HepG2 (cell line): ENCODE measurements around the gene ZNF181. TPM values are rescaled to one million over a fixed set of nuclear protein-coding genes. Genes with fewer than 3 reads are reported as not detected.
A peak's percentile ranks its signal among the peaks of the same experiment; 100 is the strongest.

Experiments
- ARNT2 ChIP-seq: sonication (generic); formaldehyde crosslinking; IDR thresholded peaks from 2 replicates; pipeline ENCODE4 v1.8.0; 2022; ENCODE audit warnings: mild to moderate bottlenecking, low read depth, missing genetic modification reagents, moderate library complexity
- BRD4 ChIP-seq: sonication (generic); formaldehyde crosslinking; IDR thresholded peaks from 2 replicates; pipeline ENCODE4 v1.4.0; 2020; ENCODE audit warnings: missing genetic modification reagents
- CEBPB ChIP-seq: IDR thresholded peaks from 2 replicates; pipeline ENCODE4 v1.6.1; 2011; ENCODE audit warnings: low read depth, low read length, improper control_type of control experiment, borderline replicate concordance
- CEBPZ ChIP-seq: IDR thresholded peaks from 2 replicates; pipeline ENCODE4 v1.6.1; 2012; ENCODE audit warnings: low read length, improper control_type of control experiment
- CHD2 ChIP-seq: IDR thresholded peaks from 2 replicates; pipeline ENCODE4 v1.6.1; 2011; ENCODE audit warnings: low read depth, low read length, improper control_type of control experiment
- GTF2F1 ChIP-seq: fragments of 150-350 bp; IDR thresholded peaks from 2 replicates; pipeline ENCODE4 v1.6.1; 2014; ENCODE audit warnings: low read length
- HES4 ChIP-seq: sonication (generic); formaldehyde crosslinking; IDR thresholded peaks from 2 replicates; pipeline ENCODE4 v1.9.0; 2021; ENCODE audit warnings: mild to moderate bottlenecking, missing genetic modification reagents, borderline replicate concordance
- HMGXB3 ChIP-seq: sonication (generic); formaldehyde crosslinking; IDR thresholded peaks from 2 replicates; pipeline ENCODE4 v1.4.0; 2020; ENCODE audit warnings: missing genetic modification reagents, borderline replicate concordance
- HOXD1 ChIP-seq: sonication (generic); formaldehyde crosslinking; IDR thresholded peaks from 2 replicates; pipeline ENCODE4 v1.5.0; 2020; ENCODE audit warnings: missing genetic modification reagents
- KDM2A ChIP-seq: sonication (generic); formaldehyde crosslinking; IDR thresholded peaks from 2 replicates; pipeline ENCODE4 v1.4.0; 2020; ENCODE audit warnings: low read depth, missing genetic modification reagents, borderline replicate concordance
- PTBP1 ChIP-seq: fragments of 200-400 bp; formaldehyde crosslinking; IDR thresholded peaks from 2 replicates; pipeline ENCODE4 v1.6.1; 2018; ENCODE audit warnings: low read length, low read depth; ENCODE audit not compliant: poor library complexity, severe bottlenecking
- RBM22 ChIP-seq: fragments of 200-400 bp; formaldehyde crosslinking; optimal IDR thresholded peaks from 2 replicates; pipeline ENCODE3; 2017; ENCODE audit warnings: mild to moderate bottlenecking, low read length, moderate library complexity
- SNAI1 ChIP-seq: sonication (generic); formaldehyde crosslinking; IDR thresholded peaks from 2 replicates; pipeline ENCODE4 v1.5.0; 2020; ENCODE audit warnings: mild to moderate bottlenecking, missing genetic modification reagents, borderline replicate concordance
- TGIF2 ChIP-seq: IDR thresholded peaks from 2 replicates; pipeline ENCODE4 v1.6.1; 2016; ENCODE audit warnings: control low read depth, missing compliant biosample characterization
- ZBTB44 ChIP-seq: sonication (generic); formaldehyde crosslinking; IDR thresholded peaks from 2 replicates; pipeline ENCODE4 v1.4.0; 2020; ENCODE audit warnings: missing genetic modification reagents
- ZKSCAN1 ChIP-seq: fragments of 150-350 bp; IDR thresholded peaks from 2 replicates; pipeline ENCODE4 v1.6.1; 2014; ENCODE audit warnings: low read length
- ZSCAN12 ChIP-seq: sonication (generic); formaldehyde crosslinking; IDR thresholded peaks from 2 replicates; pipeline ENCODE4 v1.9.0; 2021; ENCODE audit warnings: mild to moderate bottlenecking, missing genetic modification reagents
- ZSCAN9 ChIP-seq: IDR thresholded peaks from 2 replicates; pipeline ENCODE4 v1.6.1; 2016; ENCODE audit warnings: borderline replicate concordance
- polyA plus RNA-seq, 8 experiments: library from polyadenylated mRNA; depleted of rRNA in 3 of 8; stranded (reverse) in 7 of 8; unstranded in 1 of 8; fragments of >200 nt; fragmentation: Illumina TruSeq in 4 of 8; extraction: Trizol in 4 of 8; gene quantifications; 2 replicates each; pipeline versions ENCODE4 v1.2.1 to v1.2.3, GENCODE V29; 2011 to 2016; ENCODE audit warnings: low read depth in 4 of 8, missing spikeins in 1 of 8, mixed read lengths in 1 of 8; ENCODE audit not compliant: insufficient read depth in 1 of 8
- total RNA-seq, 5 experiments: library from RNA; depleted of rRNA; stranded (reverse); fragments of >200 nt; fragmentation: Illumina TruSeq; extraction: Trizol; gene quantifications; 2 replicates each; pipeline ENCODE4 v1.2.3, GENCODE V29; 2016; ENCODE audit warnings: low read depth in 1 of 5
- TF ChIP-seq, protein P1 (sequence below): sonication (generic); formaldehyde crosslinking; IDR thresholded peaks from 2 replicates; pipeline ENCODE4 v1.5.1; 2020; ENCODE audit warnings: missing genetic modification reagents, mild to moderate bottlenecking, borderline replicate concordance
- TF ChIP-seq, protein P2 (sequence below): IDR thresholded peaks from 2 replicates; pipeline ENCODE4 v1.6.1; 2016; ENCODE audit warnings: missing compliant biosample characterization, missing genetic modification reagents, borderline replicate concordance

The ZNF181 gene
- total and polyA plus RNA-seq, 2 of the 13 experiments (the other 11 are each of a cell fraction or from before 2014, with no cell fraction given), result 10.6 to 15.5 TPM

- no peak for TF ChIP-seq ZBTB44
- no peak for TF ChIP-seq PTBP1
- no peak for TF ChIP-seq ARNT2 (CRISPR knock-in tag)
- peak; percentile 55; the same call in 1 of the 2 replicates for TF ChIP-seq BRD4
- no peak for TF ChIP-seq ZKSCAN1
- TF ChIP-seq, protein P1, sequence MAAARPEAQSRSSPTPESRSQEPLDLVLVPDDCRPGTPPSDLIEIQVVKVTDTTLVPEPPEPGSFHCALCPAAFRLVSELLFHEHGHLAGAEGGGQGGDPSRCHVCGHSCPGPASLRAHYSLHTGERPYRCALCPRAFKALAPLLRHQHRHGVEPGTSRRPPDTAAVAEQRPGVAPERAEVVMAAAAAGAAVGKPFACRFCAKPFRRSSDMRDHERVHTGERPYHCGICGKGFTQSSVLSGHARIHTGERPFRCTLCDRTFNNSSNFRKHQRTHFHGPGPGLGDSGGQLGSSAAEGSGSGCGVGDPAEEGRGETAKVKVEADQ (CRISPR knock-in tag), result no peak
- TF ChIP-seq ZSCAN9, result peak; percentile 47; the same call in 1 of the 2 replicates
- peak; percentile 92 for TF ChIP-seq TGIF2 (CRISPR knock-in tag)
- no peak for TF ChIP-seq KDM2A (CRISPR knock-in tag)
- no peak for TF ChIP-seq HMGXB3 (CRISPR knock-in tag)
- peak; percentile 31; the same call in 1 of the 2 replicates for TF ChIP-seq HOXD1 (CRISPR knock-in tag)
- no peak for TF ChIP-seq CEBPB
- TF ChIP-seq ZSCAN12 (CRISPR knock-in tag), result no peak
- TF ChIP-seq, protein P2, sequence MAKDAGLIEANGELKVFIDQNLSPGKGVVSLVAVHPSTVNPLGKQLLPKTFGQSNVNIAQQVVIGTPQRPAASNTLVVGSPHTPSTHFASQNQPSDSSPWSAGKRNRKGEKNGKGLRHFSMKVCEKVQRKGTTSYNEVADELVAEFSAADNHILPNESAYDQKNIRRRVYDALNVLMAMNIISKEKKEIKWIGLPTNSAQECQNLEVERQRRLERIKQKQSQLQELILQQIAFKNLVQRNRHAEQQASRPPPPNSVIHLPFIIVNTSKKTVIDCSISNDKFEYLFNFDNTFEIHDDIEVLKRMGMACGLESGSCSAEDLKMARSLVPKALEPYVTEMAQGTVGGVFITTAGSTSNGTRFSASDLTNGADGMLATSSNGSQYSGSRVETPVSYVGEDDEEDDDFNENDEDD (CRISPR knock-in tag), result peak; percentile 32
- no peak for TF ChIP-seq CHD2
- no peak for TF ChIP-seq GTF2F1
- TF ChIP-seq SNAI1 (CRISPR knock-in tag), result no peak
- TF ChIP-seq RBM22, result no peak
- TF ChIP-seq HES4 (CRISPR knock-in tag), result no peak
- no peak for TF ChIP-seq CEBPZ
Observed at GRCh38 chr19:34733266-34733745, 737 bp upstream of the ZNF181 start (continued).
